Naive thymus-derived CD4-positive, alpha-beta T cell (primary cell): ENCODE measurements around the gene FBXO48. TPM values are rescaled to one million over a fixed set of nuclear protein-coding genes. Genes with fewer than 3 reads are reported as not detected.
A peak's percentile ranks its signal among the peaks of the same experiment; 100 is the strongest.

Experiments used
- ATAC-seq: fragments of 150-1000 bp; cut with Tn5 transposase; 2 replicates; pipeline ENCODE4 v1.10.0; 2021; ENCODE audit warnings: mild to moderate bottlenecking, moderate library complexity
- CTCF ChIA-PET: fragments of 350-600 bp; sonication (Branson Sonifier 250); formaldehyde crosslinking; loops from one replicate; lab custom pipeline; 2021; ENCODE audit warnings: antibody characterized with exemption; lab: Charles Lee
- POLR2A ChIA-PET: fragments of 350-600 bp; sonication (Branson Sonifier 250); formaldehyde crosslinking; loops from one replicate; lab custom pipeline; 2021; ENCODE audit warnings: antibody characterized with exemption, inconsistent platforms; lab: Charles Lee
- DNase-seq, 9 donors: peaks; one replicate each; pipeline versions ENCODE4 v3.0.0 to v3.0.0-alpha.2; 2020 to 2022; ENCODE audit warnings: mixed read lengths in 1 of 9
- H3K27ac ChIP-seq: one replicate; pipeline ENCODE4 v1.7.0; 2013; ENCODE audit warnings: mild to moderate bottlenecking, low read depth, low read length, moderate library complexity
- H3K27me3 ChIP-seq, 2 donors: one replicate each; pipeline ENCODE4 v1.7.0; 2013; ENCODE audit warnings: low read length in 2 of 2, mild to moderate bottlenecking in 2 of 2, moderate library complexity in 2 of 2; ENCODE audit not compliant: control insufficient read depth in 2 of 2, insufficient read depth in 2 of 2
- H3K36me3 ChIP-seq, 3 experiments: 1 replicate in 2 of 3; 2 replicates in 1 of 3; pipeline ENCODE4 v1.7.0; 2013; ENCODE audit warnings: low read length in 3 of 3, mild to moderate bottlenecking in 3 of 3, moderate library complexity in 1 of 3; ENCODE audit not compliant: insufficient read depth in 3 of 3, control insufficient read depth in 2 of 3
- H3K4me1 ChIP-seq, 2 donors: one replicate each; pipeline ENCODE4 v1.7.0; 2013; ENCODE audit warnings: low read length in 2 of 2, mild to moderate bottlenecking in 2 of 2, moderate library complexity in 1 of 2; ENCODE audit not compliant: control insufficient read depth in 2 of 2, insufficient read depth in 2 of 2
- H3K4me3 ChIP-seq: 2 replicates; pipeline ENCODE4 v1.7.0; 2013; ENCODE audit warnings: mild to moderate bottlenecking, low read length
- H3K9me3 ChIP-seq, 3 experiments: 1 replicate in 2 of 3; 2 replicates in 1 of 3; pipeline ENCODE4 v1.7.0; 2013; ENCODE audit warnings: low read length in 3 of 3; ENCODE audit not compliant: control insufficient read depth in 2 of 3
- H3K27ac Mint-ChIP-seq, 9 donors: one replicate each; pipeline ENCODE4 v1.8.0; 2020 to 2022; ENCODE audit warnings: mixed read lengths in 9 of 9, mild to moderate bottlenecking in 8 of 9, moderate library complexity in 5 of 9, inconsistent platforms in 2 of 9
- H3K27me3 Mint-ChIP-seq, 5 donors: one replicate each; pipeline ENCODE4 v1.8.0; 2021 to 2022; ENCODE audit warnings: mixed read lengths in 5 of 5, mild to moderate bottlenecking in 1 of 5
- H3K36me3 Mint-ChIP-seq, 5 donors: one replicate each; pipeline ENCODE4 v1.8.0; 2020 to 2022; ENCODE audit warnings: mixed read lengths in 5 of 5, mild to moderate bottlenecking in 3 of 5, inconsistent platforms in 1 of 5
- H3K4me1 Mint-ChIP-seq, 7 donors: one replicate each; pipeline ENCODE4 v1.8.0; 2020 to 2022; ENCODE audit warnings: mixed read lengths in 7 of 7, mild to moderate bottlenecking in 3 of 7, inconsistent platforms in 1 of 7
- H3K4me3 Mint-ChIP-seq, 10 donors: one replicate each; pipeline ENCODE4 v1.8.0; 2020 to 2022; ENCODE audit warnings: mild to moderate bottlenecking in 10 of 10, mixed read lengths in 10 of 10, moderate library complexity in 6 of 10, inconsistent platforms in 2 of 10
- H3K9me3 Mint-ChIP-seq, 11 donors: one replicate each; pipeline ENCODE4 v1.8.0; 2020 to 2022; ENCODE audit warnings: mixed read lengths in 11 of 11, mild to moderate bottlenecking in 4 of 11, inconsistent platforms in 1 of 11, moderate library complexity in 1 of 11
- intact Hi-C, 2 donors: fragments of 100-400 bp; cut with micrococcal nuclease; formaldehyde crosslinking; loops; one replicate each; pipeline ENCODE4 v1.15.1; 2023
- polyA plus RNA-seq, 2 donors: library from polyadenylated mRNA; unstranded; fragments of 300-500 nt; fragmentation: Illumina TruSeq; gene quantifications; one replicate each; pipeline ENCODE4 v1.2.3, GENCODE V29; 2021
- total RNA-seq, 6 experiments: library from RNA in 5 of 6; stranded (reverse) in 5 of 6; gene quantifications; 1 replicate in 5 of 6; 2 replicates in 1 of 6; pipeline ENCODE4 v1.2.3 and lab custom pipeline; 2021 to 2026

The FBXO48 gene
- total and polyA plus RNA-seq, 7 experiments from 2014 or later = 0.49 to 5.6 (median 1.3) TPM

- Mint-ChIP-seq H3K4me1 (peaks cover 10 to 39% (median 30%) of the 10 kb centered on the region in 7 donors), H3K36me3 (peaks cover 0 to 8% (median 0%) of the 10 kb centered on the region in 5 donors), H3K9me3 (peaks cover 0 to 2% (median 0%) of the 10 kb centered on the region in 11 donors), H3K27ac (no peak overlapping the region), H3K4me3 (no peak overlapping the region), H3K27me3 (no peaks in the 10 kb centered on the region)
- peaks cover 0 to 4% (median 0%) of the 10 kb centered on the region in 3 experiments for H3K36me3 ChIP-seq
- H3K9me3 ChIP-seq = no peaks in the 10 kb centered on the region
- no peak overlapping the region for H3K27ac ChIP-seq
- H3K4me1 ChIP-seq = peaks cover 7 to 23% of the 10 kb centered on the region in 2 donors
- H3K27me3 ChIP-seq = no peaks in the 10 kb centered on the region
- no peak for ATAC-seq
- CTCF ChIA-PET = interaction anchor here (0.6 to 5.7 kb wide), 32 partner anchors 10 to 840 kb away, joined by 3 to 76 read pairs (median 5); no protein-coding TSS in a partner anchor
- intact Hi-C loops = loop anchor here (1.0 to 10.0 kb wide), 11 partner anchors 24 to 1351 kb away; partner anchors contain the start of genes AAK1 (in 1 of the 2) and ARHGAP25 (in 1 of the 2)
- H3K4me3 ChIP-seq = no peak overlapping the region
- POLR2A ChIA-PET = interaction anchor here (0.7 to 2.2 kb wide), 5 partner anchors 10 to 462 kb away, joined by 3 to 9 read pairs (median 3); no protein-coding TSS in a partner anchor
- DNase-seq = peak in 7 of 9 donors; percentile 30 to 68 (median 55)
These were observed 3.7 kb downstream of the FBXO48 start for GRCh38 chr2:68463287-68463877.

DNA sequence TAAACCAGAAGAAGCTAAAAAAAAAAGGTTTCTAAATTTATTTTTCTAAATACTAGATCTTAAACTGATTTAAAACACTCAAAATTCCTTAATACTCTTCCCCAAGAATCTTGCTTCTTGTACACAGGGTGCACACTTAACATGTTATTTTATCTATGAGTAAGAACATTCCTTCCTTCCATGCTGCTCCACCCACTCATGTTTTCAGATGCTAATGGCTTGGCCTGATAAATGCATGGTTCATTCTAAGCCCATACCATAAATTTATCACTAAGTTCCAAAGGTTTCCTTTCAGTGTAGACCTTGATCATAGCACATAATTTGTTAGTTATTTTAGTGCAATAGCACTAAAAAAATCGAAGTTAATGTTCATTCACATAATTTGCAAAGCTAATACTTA lies 8.1 kb downstream of the FBXO48 start:
- peaks cover 0 to 4% (median 0%) of the 10 kb centered on the region in 5 donors for H3K36me3 Mint-ChIP-seq
- H3K4me3 ChIP-seq = no peak overlapping the region
- H3K36me3 ChIP-seq = no peaks in the 10 kb centered on the region
- no peaks in the 10 kb centered on the region for H3K27me3 ChIP-seq
- ATAC-seq (no peak), DNase-seq (no peak)
- H3K27me3 Mint-ChIP-seq = no peaks in the 10 kb centered on the region
- H3K9me3 Mint-ChIP-seq = peaks cover 0 to 2% (median 0%) of the 10 kb centered on the region in 11 donors
- H3K4me1 Mint-ChIP-seq = peaks cover 0 to 10% (median 5%) of the 10 kb centered on the region in 7 donors
- POLR2A ChIA-PET = interaction anchor here (0.8 kb wide), 1 partner anchor 1399 kb away, joined by 3 read pairs; no protein-coding TSS in a partner anchor
- intact Hi-C loops = no loop called here
- H3K4me1 ChIP-seq = no peaks in the 10 kb centered on the region
- no peak overlapping the region for H3K27ac Mint-ChIP-seq
- H3K27ac ChIP-seq = no peak overlapping the region
- H3K4me3 Mint-ChIP-seq = no peak overlapping the region
- CTCF ChIA-PET = no interaction called here
- H3K9me3 ChIP-seq = no peaks in the 10 kb centered on the region

DNA sequence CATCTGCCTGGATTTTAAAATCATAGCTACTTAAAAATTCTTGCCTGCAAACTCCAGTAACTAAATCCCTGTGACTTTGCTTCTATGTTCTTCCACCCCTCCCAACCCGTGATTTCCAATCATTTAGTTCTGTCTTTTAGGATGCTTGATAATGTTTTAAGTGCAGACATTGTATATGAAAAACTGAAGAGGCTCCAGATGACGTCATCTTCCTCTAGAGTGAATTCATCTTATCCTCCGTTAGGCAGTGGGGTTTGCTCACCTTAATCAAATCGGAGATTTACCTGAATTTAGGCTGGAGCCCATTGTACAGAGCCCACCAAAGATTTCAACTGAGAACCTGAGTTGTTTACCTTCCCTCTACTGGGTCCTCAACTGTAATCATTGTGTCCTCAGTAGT lies 10.9 kb downstream of the FBXO48 start:
- intact Hi-C loops = no loop called here
- H3K36me3 ChIP-seq = no peaks in the 10 kb centered on the region
- H3K9me3 ChIP-seq = no peaks in the 10 kb centered on the region
- H3K4me3 ChIP-seq = no peak overlapping the region
- H3K4me1 ChIP-seq = peaks cover 4 to 10% of the 10 kb centered on the region in 2 donors
- H3K27ac Mint-ChIP-seq = peak overlapping the region in 1 of 9 donors; percentile 65
- peaks cover 0 to 5% (median 0%) of the 10 kb centered on the region in 11 donors for H3K9me3 Mint-ChIP-seq
- ChIA-PET CTCF (interaction anchor here (1.3 kb wide), 1 partner anchor 14 kb away, joined by 4 read pairs; no protein-coding TSS in a partner anchor), POLR2A (no interaction called here)
- DNase-seq (no peak), ATAC-seq (no peak)
- peaks cover 0 to 4% (median 0%) of the 10 kb centered on the region in 5 donors for H3K36me3 Mint-ChIP-seq
- H3K27me3 ChIP-seq = no peaks in the 10 kb centered on the region
- peaks cover 0 to 30% (median 24%) of the 10 kb centered on the region in 7 donors for H3K4me1 Mint-ChIP-seq
- H3K4me3 Mint-ChIP-seq = no peak overlapping the region
- H3K27ac ChIP-seq = no peak overlapping the region
- H3K27me3 Mint-ChIP-seq = no peaks in the 10 kb centered on the region

DNA sequence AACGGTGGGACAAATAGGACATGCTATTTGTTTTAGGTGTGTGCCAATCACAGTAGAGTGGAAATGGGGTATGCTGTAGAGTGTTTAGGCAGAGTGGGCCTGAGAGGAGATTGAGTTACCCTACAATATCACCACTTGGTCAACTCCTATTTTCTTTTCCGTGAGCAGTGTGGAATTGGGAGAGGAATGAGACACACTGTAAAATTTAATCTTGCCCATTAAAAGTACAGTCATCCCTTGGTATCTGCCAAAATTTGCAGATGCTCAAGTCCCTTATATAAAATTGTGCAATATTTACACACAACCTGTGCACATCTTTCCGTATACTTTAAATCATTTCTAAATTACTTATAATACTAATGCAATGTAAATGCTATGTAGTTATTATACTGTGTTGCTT lies 12.4 kb downstream of the FBXO48 start:
- no peak for DNase-seq
- no peaks in the 10 kb centered on the region for H3K27me3 Mint-ChIP-seq
- no peak overlapping the region for H3K27ac Mint-ChIP-seq
- peaks cover 0 to 5% (median 0%) of the 10 kb centered on the region in 11 donors for H3K9me3 Mint-ChIP-seq
- intact Hi-C loops = no loop called here
- Histone ChIP-seq H3K4me1 (peaks cover 4 to 10% of the 10 kb centered on the region in 2 donors), H3K9me3 (no peaks in the 10 kb centered on the region), H3K27me3 (no peaks in the 10 kb centered on the region), H3K4me3 (no peak overlapping the region), H3K27ac (no peak overlapping the region), H3K36me3 (no peaks in the 10 kb centered on the region)
- ATAC-seq = no peak
- ChIA-PET POLR2A (no interaction called here), CTCF (interaction anchor here (1.7 kb wide), 1 partner anchor 9 kb away, joined by 8 read pairs; no protein-coding TSS in a partner anchor)
- H3K4me1 Mint-ChIP-seq = peaks cover 0 to 27% (median 22%) of the 10 kb centered on the region in 7 donors
- H3K36me3 Mint-ChIP-seq = no peaks in the 10 kb centered on the region
- no peak overlapping the region for H3K4me3 Mint-ChIP-seq

GRCh38 chr2:68453761-68454360 lies 13.2 kb downstream of the FBXO48 start:
- Histone ChIP-seq H3K9me3 (no peaks in the 10 kb centered on the region), H3K27ac (no peak overlapping the region), H3K4me1 (peaks cover 4 to 10% of the 10 kb centered on the region in 2 donors), H3K4me3 (no peak overlapping the region), H3K36me3 (no peaks in the 10 kb centered on the region), H3K27me3 (no peaks in the 10 kb centered on the region)
- intact Hi-C loops = no loop called here
- Mint-ChIP-seq H3K4me3 (peak overlapping the region in 2 of 10 donors; percentile 5 to 14), H3K27me3 (no peaks in the 10 kb centered on the region), H3K9me3 (peaks cover 0 to 5% (median 0%) of the 10 kb centered on the region in 11 donors), H3K36me3 (no peaks in the 10 kb centered on the region), H3K27ac (peak overlapping the region in 7 of 9 donors; percentile 16 to 86 (median 63)), H3K4me1 (peaks cover 0 to 26% (median 20%) of the 10 kb centered on the region in 7 donors)
- DNase-seq (no peak), ATAC-seq (no peak)
- ChIA-PET POLR2A (interaction anchor here (0.6 to 2.1 kb wide), 3 partner anchors 10 to 460 kb away, joined by 3 to 9 read pairs (median 3); partner anchors contain the start of genes APLF and FBXO48), CTCF (interaction anchor here (1.2 to 1.7 kb wide), 2 partner anchors 10 to 486 kb away, joined by 3 to 8 read pairs; no protein-coding TSS in a partner anchor)

GRCh38 chr2:68452158-68452900 lies 14.8 kb downstream of the FBXO48 start:
- DNase-seq (peak in 5 of 9 donors; percentile 50 to 74 (median 61)), ATAC-seq (peak; percentile 71)
- intact Hi-C loops = no loop called here
- Mint-ChIP-seq H3K27me3 (no peaks in the 10 kb centered on the region), H3K27ac (peak overlapping the region in 8 of 9 donors; percentile 4 to 78 (median 46)), H3K36me3 (no peaks in the 10 kb centered on the region), H3K4me1 (peaks cover 0 to 26% (median 20%) of the 10 kb centered on the region in 7 donors), H3K4me3 (peak overlapping the region in 6 of 10 donors; percentile 19 to 52 (median 48)), H3K9me3 (peaks cover 0 to 8% (median 0%) of the 10 kb centered on the region in 11 donors)
- Histone ChIP-seq H3K36me3 (no peaks in the 10 kb centered on the region), H3K27ac (no peak overlapping the region), H3K4me3 (no peak overlapping the region), H3K27me3 (no peaks in the 10 kb centered on the region), H3K9me3 (no peaks in the 10 kb centered on the region), H3K4me1 (peaks cover 4 to 10% of the 10 kb centered on the region in 2 donors)
- CTCF ChIA-PET = interaction anchor here (0.9 kb wide), 2 partner anchors 10 to 14 kb away, joined by 3 read pairs; partner anchors contain the start of gene FBXO48
- POLR2A ChIA-PET = interaction anchor here (1.3 to 2.1 kb wide), 2 partner anchors 12 to 269 kb away, joined by 3 to 9 read pairs; no protein-coding TSS in a partner anchor
